OCI-LY7 (cell line): ENCODE results near the gene TFRC.
"Not testable (repeated sequence)": the region's sequence is repeated elsewhere in the genome, so short reads cannot be mapped to it uniquely, and the experiment has no call there.

Experiments
- EZH2phosphoT487 ChIP-seq: fragments of 200-600 bp; sonication (generic); IDR thresholded peaks from 2 replicates; pipeline ENCODE4 v1.6.1; 2018; ENCODE audit warnings: low read depth, borderline replicate concordance, mild to moderate bottlenecking, mixed run types, antibody characterized with exemption, low read length, moderate library complexity, mixed read lengths
- TF ChIP-seq, protein P1 (sequence below): fragments of 200-600 bp; sonication (generic); conservative IDR thresholded peaks from 2 replicates; pipeline ENCODE4 v1.5.1; 2014; ENCODE audit warnings: mild to moderate bottlenecking, antibody characterized with exemption, low read length, moderate library complexity, mixed read lengths

DNA sequence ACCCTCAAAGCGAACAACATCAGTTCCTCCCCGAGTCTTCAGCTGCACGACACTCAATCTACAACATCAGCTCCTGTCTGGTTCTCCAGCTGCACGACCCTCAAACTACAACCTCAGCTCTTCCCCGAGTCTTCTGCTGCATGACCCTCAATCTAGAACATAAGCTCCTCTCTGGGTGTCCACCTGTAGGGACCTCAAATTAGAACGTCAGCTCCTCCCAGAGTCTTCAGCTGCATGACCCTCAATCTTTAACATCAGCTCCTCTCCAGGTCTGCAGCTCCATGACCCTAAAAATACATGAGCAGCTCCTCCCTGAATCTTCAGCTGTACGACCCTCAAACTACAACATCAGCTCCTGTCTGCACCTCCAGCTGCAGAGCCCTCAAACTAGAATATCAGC is 80.7 kb downstream of the TFRC start:
- TF ChIP-seq, protein P1, sequence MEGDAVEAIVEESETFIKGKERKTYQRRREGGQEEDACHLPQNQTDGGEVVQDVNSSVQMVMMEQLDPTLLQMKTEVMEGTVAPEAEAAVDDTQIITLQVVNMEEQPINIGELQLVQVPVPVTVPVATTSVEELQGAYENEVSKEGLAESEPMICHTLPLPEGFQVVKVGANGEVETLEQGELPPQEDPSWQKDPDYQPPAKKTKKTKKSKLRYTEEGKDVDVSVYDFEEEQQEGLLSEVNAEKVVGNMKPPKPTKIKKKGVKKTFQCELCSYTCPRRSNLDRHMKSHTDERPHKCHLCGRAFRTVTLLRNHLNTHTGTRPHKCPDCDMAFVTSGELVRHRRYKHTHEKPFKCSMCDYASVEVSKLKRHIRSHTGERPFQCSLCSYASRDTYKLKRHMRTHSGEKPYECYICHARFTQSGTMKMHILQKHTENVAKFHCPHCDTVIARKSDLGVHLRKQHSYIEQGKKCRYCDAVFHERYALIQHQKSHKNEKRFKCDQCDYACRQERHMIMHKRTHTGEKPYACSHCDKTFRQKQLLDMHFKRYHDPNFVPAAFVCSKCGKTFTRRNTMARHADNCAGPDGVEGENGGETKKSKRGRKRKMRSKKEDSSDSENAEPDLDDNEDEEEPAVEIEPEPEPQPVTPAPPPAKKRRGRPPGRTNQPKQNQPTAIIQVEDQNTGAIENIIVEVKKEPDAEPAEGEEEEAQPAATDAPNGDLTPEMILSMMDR: not testable (repeated sequence)
- not testable (repeated sequence) for TF ChIP-seq EZH2phosphoT487
